Stimulated activated CD4-positive, alpha-beta T cell treated with anti-CD3 and anti-CD28 coated beads, Interleukin-2, amount 100 ng/mL, for 24 hours (primary cell): ENCODE results near the gene TBXA2R.
"Not testable (repeated sequence)": the region's sequence is repeated elsewhere in the genome, so short reads cannot be mapped to it uniquely, and the experiment has no call there.

Experiments
- DNase-seq, 2 donors: peaks; one replicate each; pipeline ENCODE4 v3.0.0-alpha.2; 2020

TBXA2R gene

GRCh38 chr19:3638208-3639193 lies 31.8 kb upstream of the TBXA2R start:
- DNase-seq, result no peak

- no peak for DNase-seq
These were observed 30.9 kb upstream of the TBXA2R start for GRCh38 chr19:3637621-3638020.

GRCh38 chr19:3636962-3637361 lies 30.3 kb upstream of the TBXA2R start:
- no peak for DNase-seq

- DNase-seq, result no peak
These were observed 29.8 kb upstream of the TBXA2R start for GRCh38 chr19:3636506-3636905.

- DNase-seq, result no peak
These were observed 27.9 kb upstream of the TBXA2R start for GRCh38 chr19:3634496-3635045.

GRCh38 chr19:3633559-3633988 lies 26.9 kb upstream of the TBXA2R start:
- DNase-seq, result no peak

GRCh38 chr19:3632739-3633558 lies 26.3 kb upstream of the TBXA2R start:
- DNase-seq, result no peak

GRCh38 chr19:3632098-3632497 lies 25.4 kb upstream of the TBXA2R start:
- no peak for DNase-seq

GRCh38 chr19:3631053-3631861 lies 24.6 kb upstream of the TBXA2R start:
- DNase-seq, result no peak

GRCh38 chr19:3628766-3629165 lies 22.1 kb upstream of the TBXA2R start:
- not testable (repeated sequence) for DNase-seq

- no peak for DNase-seq
These were observed 20.7 kb upstream of the TBXA2R start for GRCh38 chr19:3627351-3627723.

- DNase-seq, result peak; percentile 99 to 100
These were observed 20.0 kb upstream of the TBXA2R start, which contains the start of gene CACTIN for GRCh38 chr19:3626473-3627350. Gene CACTIN (minus strand): TSS chr19:3626790. CDS start chr19:3626762, 28 bp downstream.

GRCh38 chr19:3625996-3626472 lies 19.4 kb upstream of the TBXA2R start:
- DNase-seq, result no peak

- no peak for DNase-seq
These were observed 17.0 kb upstream of the TBXA2R start for GRCh38 chr19:3623716-3624115.

- no peak for DNase-seq
These were observed 15.5 kb upstream of the TBXA2R start for GRCh38 chr19:3622224-3622623.

- DNase-seq, result no peak
These were observed 15.0 kb upstream of the TBXA2R start for GRCh38 chr19:3621689-3622088.

- no peak for DNase-seq
These were observed 14.3 kb upstream of the TBXA2R start for GRCh38 chr19:3620817-3621547.

- no peak for DNase-seq
These were observed 13.6 kb upstream of the TBXA2R start for GRCh38 chr19:3620145-3620816.

- no peak for DNase-seq
These were observed 12.9 kb upstream of the TBXA2R start for GRCh38 chr19:3619631-3620012.
